ENCODE measurements around the gene FAM210B. TPM values are rescaled to one million over a fixed set of nuclear protein-coding genes. Genes with fewer than 3 reads are reported as not detected.

Gene FAM210B
- total and polyA plus RNA-seq, 9 of the 15 experiments (the other 6 are each of a cell fraction or from before 2014, with no cell fraction given): 12.1 to 87.3 (median 47.6) TPM

GRCh38 chr20:56358600-56359211, at the start of gene FAM210B (continued):
- no peak for TF ChIP-seq SMC3 (conservative IDR thresholded peaks at IDR 0.05; ENCODE audit: insufficient read depth, low read depth, low read length)
- TF ChIP-seq, protein P1, sequence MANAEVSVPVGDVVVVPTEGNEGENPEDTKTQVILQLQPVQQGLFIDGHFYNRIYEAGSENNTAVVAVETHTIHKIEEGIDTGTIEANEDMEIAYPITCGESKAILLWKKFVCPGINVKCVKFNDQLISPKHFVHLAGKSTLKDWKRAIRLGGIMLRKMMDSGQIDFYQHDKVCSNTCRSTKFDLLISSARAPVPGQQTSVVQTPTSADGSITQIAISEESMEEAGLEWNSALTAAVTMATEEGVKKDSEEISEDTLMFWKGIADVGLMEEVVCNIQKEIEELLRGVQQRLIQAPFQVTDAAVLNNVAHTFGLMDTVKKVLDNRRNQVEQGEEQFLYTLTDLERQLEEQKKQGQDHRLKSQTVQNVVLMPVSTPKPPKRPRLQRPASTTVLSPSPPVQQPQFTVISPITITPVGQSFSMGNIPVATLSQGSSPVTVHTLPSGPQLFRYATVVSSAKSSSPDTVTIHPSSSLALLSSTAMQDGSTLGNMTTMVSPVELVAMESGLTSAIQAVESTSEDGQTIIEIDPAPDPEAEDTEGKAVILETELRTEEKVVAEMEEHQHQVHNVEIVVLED (CRISPR knock-in tag; IDR thresholded peaks at IDR 0.05): no peak
- no peak for TF ChIP-seq MTA2 (IDR thresholded peaks at IDR 0.05; ENCODE audit: low read depth)
- TF ChIP-seq PHB2 (IDR thresholded peaks at IDR 0.05; ENCODE audit: low read depth): no peak
- no peak for TF ChIP-seq SETDB1 (IDR thresholded peaks at IDR 0.05; ENCODE audit: low read length)
- TF ChIP-seq ZFP30 (CRISPR knock-in tag; IDR thresholded peaks at IDR 0.05; ENCODE audit: borderline replicate concordance): no peak
- no peak for TF ChIP-seq ZNF431 (CRISPR knock-in tag; IDR thresholded peaks at IDR 0.05)
- no peak for TF ChIP-seq TCFL5 (CRISPR knock-in tag; conservative IDR thresholded peaks at IDR 0.05)

DNA sequence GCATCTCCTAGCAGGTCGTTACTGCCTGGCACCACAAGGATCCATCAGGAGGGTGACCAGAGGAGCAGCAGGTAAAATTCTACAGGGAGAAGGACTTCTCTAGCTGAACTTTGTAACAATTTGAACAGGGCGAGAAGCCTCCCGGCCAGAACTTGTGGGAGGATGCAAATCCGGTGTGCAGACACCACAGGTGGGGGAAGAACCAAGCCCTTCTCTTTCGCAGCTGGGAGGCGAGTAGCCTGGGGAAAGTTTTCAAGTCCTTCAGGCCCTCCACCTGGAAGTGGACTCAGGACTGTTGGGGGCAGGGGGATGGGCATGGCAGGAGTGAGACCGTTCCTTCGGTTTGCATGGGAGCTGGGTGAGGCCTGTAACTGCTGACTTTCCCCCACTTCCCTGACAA, 42.7 kb upstream of the FAM210B start:
- Histone ChIP-seq H3K9me3 (replicated peaks; ENCODE audit: control insufficient read depth, insufficient read depth, low read depth, low read length) (no peaks in the 10 kb centered on the region), H3K4me1 (replicated peaks in 1 of 2; ENCODE audit: control insufficient read depth in 2 of 2, insufficient read depth in 2 of 2, low read length in 2 of 2) (no peaks in the 10 kb centered on the region), H3K36me3 (ENCODE audit: control insufficient read depth, insufficient read depth, low read length) (no peaks in the 10 kb centered on the region), H3K9ac (ENCODE audit: insufficient read depth in 1 of 2, low read depth in 2 of 2, low read length in 2 of 2) (no peak overlapping the region), H3K4me2 (ENCODE audit: insufficient read depth, low read length) (no peak overlapping the region), H3K27ac (ENCODE audit: extremely low read depth, low read depth, low read length) (no peak overlapping the region), H3K4me3 (no peak overlapping the region), H2AFZ (ENCODE audit: low read depth, low read length) (no peak overlapping the region), H3K27me3 (ENCODE audit: control insufficient read depth in 2 of 2, insufficient read depth in 2 of 2, low read length in 2 of 2) (no peaks in the 10 kb centered on the region), H3K9me1 (ENCODE audit: control insufficient read depth, insufficient read depth, low read length) (no peaks in the 10 kb centered on the region), H4K20me1 (replicated peaks; ENCODE audit: control insufficient read depth, insufficient read depth, low read length) (no peaks in the 10 kb centered on the region), H3K79me2 (ENCODE audit: control insufficient read depth, insufficient read depth, low read length) (no peaks in the 10 kb centered on the region)
- BruUV-seq (replicated peaks): no TSS peak
- POLR2A ChIA-PET: interaction anchor here (0.6 kb wide), 1 partner anchor 46 kb away, joined by 3 read pairs; no protein-coding TSS in a partner anchor
- whole genome bisulfite sequencing (ENCODE audit: insufficient coverage, low coverage, missing lambda C conversion rate): 2% methylated on average over 7 of the region's 8 CpGs
- FAIRE-seq: no peak
- DNase-seq (ENCODE audit: extremely low read depth in 1 of 4, low spot score in 3 of 4): no peak
- ATAC-seq: no peak
- CTCF ChIA-PET (ENCODE audit: low intra/inter-chr PET ratio): no interaction called here
- no peak for TF ChIP-seq HINFP (tag; conservative IDR thresholded peaks at IDR 0.05; ENCODE audit: low read depth)
- in situ Hi-C loops (cut with MboI): no loop called here
- intact Hi-C loops (cut with micrococcal nuclease): no loop called here
